ENCODE measurements around the gene TM7SF2. TPM values are rescaled to one million over a fixed set of nuclear protein-coding genes. Genes with fewer than 3 reads are reported as not detected.

The TM7SF2 gene
- total and polyA plus RNA-seq, 7 donors: 3.6 to 43.2 (median 17.4) TPM

GRCh38 chr11:65066805-65067291 is 44.8 kb upstream of the TM7SF2 start:
- no peak for DNase-seq
- Histone ChIP-seq H3K9me3 (no peaks in the 10 kb centered on the region), H3K4me1 (no peaks in the 10 kb centered on the region), H3K36me3 (no peaks in the 10 kb centered on the region), H3K27ac (no peak overlapping the region), H3K27me3 (no peaks in the 10 kb centered on the region), H3K4me3 (no peak overlapping the region)
- 85 to 93% methylated on average over 4 of the region's 4 CpGs for WGBS, 2 donors
- TF ChIP-seq POLR2AphosphoS5 (IDR thresholded peaks at IDR 0.05): no peak
- TF ChIP-seq CTCF (IDR thresholded peaks at IDR 0.05): no peak
- TF ChIP-seq EP300 (IDR thresholded peaks at IDR 0.05): no peak
- TF ChIP-seq POLR2A (IDR thresholded peaks at IDR 0.05): no peak
- intact Hi-C loops (cut with DNase I): no loop called here

DNA sequence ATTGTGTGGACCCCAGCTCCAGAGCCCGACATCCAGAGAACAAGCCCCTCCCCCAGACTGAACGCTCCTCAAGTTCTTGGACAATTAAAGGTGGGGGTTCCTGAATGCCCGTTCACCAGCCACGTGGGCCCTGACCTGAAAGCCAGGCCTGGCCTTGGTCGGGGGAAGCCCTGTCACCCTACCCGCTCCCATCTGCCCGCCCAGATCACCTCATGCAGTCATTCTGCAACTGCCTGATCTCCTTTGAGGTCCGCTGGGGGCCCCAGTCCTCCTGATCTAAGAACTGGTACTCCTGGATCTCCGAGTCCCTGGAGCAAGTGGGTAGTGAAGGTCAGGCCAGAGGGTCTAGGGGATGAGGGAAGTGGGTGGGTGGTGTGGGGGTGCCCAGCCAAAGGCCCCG is 44.2 kb upstream of the TM7SF2 start:
- no peak for DNase-seq

GRCh38 chr11:65069217-65069616 is 42.5 kb upstream of the TM7SF2 start:
- Histone ChIP-seq H3K4me3 (no peak overlapping the region), H3K27me3 (no peaks in the 10 kb centered on the region), H3K9me3 (no peaks in the 10 kb centered on the region), H3K36me3 (no peaks in the 10 kb centered on the region), H3K27ac (no peak overlapping the region), H3K4me1 (no peaks in the 10 kb centered on the region)
- TF ChIP-seq CTCF (IDR thresholded peaks at IDR 0.05): no peak
- no peak for TF ChIP-seq POLR2AphosphoS5 (IDR thresholded peaks at IDR 0.05)
- TF ChIP-seq EP300 (IDR thresholded peaks at IDR 0.05): no peak
- TF ChIP-seq POLR2A (IDR thresholded peaks at IDR 0.05): no peak
- intact Hi-C loops (cut with DNase I): no loop called here
- DNase-seq: no peak
- WGBS, 2 donors: 44 to 46% methylated on average over 9 of the region's 9 CpGs

More for the DNA sequence above, 44.2 kb upstream of the TM7SF2 start:
- intact Hi-C loops (cut with DNase I): no loop called here
- TF ChIP-seq POLR2A (IDR thresholded peaks at IDR 0.05): no peak
- TF ChIP-seq POLR2AphosphoS5 (IDR thresholded peaks at IDR 0.05): no peak
- Histone ChIP-seq H3K4me1 (no peaks in the 10 kb centered on the region), H3K4me3 (no peak overlapping the region), H3K36me3 (no peaks in the 10 kb centered on the region), H3K9me3 (no peaks in the 10 kb centered on the region), H3K27me3 (no peaks in the 10 kb centered on the region), H3K27ac (no peak overlapping the region)
- 87 to 89% methylated on average over 10 of the region's 10 CpGs for WGBS, 2 donors

- Histone ChIP-seq H3K27me3 (no peaks in the 10 kb centered on the region), H3K9me3 (no peaks in the 10 kb centered on the region), H3K4me3 (no peak overlapping the region), H3K4me1 (no peaks in the 10 kb centered on the region), H3K36me3 (no peaks in the 10 kb centered on the region), H3K27ac (no peak overlapping the region)
- no peak for TF ChIP-seq POLR2A (IDR thresholded peaks at IDR 0.05)
- no peak for TF ChIP-seq POLR2AphosphoS5 (IDR thresholded peaks at IDR 0.05)
- no peak for TF ChIP-seq EP300 (IDR thresholded peaks at IDR 0.05)
- TF ChIP-seq CTCF (IDR thresholded peaks at IDR 0.05): no peak
- 62 to 74% methylated on average over 4 of the region's 4 CpGs for WGBS, 2 donors
- intact Hi-C loops (cut with DNase I): no loop called here
- no peak for DNase-seq
Observed at GRCh38 chr11:65071907-65072630, 39.6 kb upstream of the TM7SF2 start.

DNA sequence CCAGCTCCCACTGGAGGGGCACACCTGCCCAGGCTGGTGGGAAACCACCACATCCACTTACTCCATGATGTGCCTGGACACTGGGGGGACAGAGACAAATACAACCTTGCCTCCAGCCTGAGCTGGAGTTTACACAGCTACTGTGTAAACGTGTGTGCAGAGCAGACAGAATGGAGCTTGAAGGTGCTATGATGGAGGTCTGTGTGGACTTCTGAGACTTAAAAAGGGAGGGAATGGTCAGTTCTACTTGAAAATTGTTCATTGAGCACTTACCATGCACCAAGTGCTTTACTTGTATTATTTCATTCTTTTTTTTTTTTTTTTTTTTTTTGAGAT is 39.1 kb upstream of the TM7SF2 start:
- no peak for DNase-seq
- Histone ChIP-seq H3K36me3 (no peaks in the 10 kb centered on the region), H3K4me1 (peaks cover 0 to 4% (median 0%) of the 10 kb centered on the region in 4 donors), H3K4me3 (no peak overlapping the region), H3K27ac (no peak overlapping the region), H3K9me3 (no peaks in the 10 kb centered on the region), H3K27me3 (no peaks in the 10 kb centered on the region)
- WGBS, 2 donors: 26 to 70% methylated on average over 1 of the region's 1 CpG
- intact Hi-C loops (cut with DNase I): no loop called here
- no peak for TF ChIP-seq CTCF (IDR thresholded peaks at IDR 0.05)
- no peak for TF ChIP-seq EP300 (IDR thresholded peaks at IDR 0.05)
- no peak for TF ChIP-seq POLR2AphosphoS5 (IDR thresholded peaks at IDR 0.05)
- TF ChIP-seq POLR2A (IDR thresholded peaks at IDR 0.05): no peak

Measured in sigmoid colon (tissue), 7 donors.